NCI-H2029 (cell line): ENCODE data around the gene IFT81.
A peak's percentile ranks its signal among the peaks of the same experiment; 100 is the strongest.

ENCODE experiments used
- DNase-seq: peaks from one replicate; lab custom pipeline; 2025; lab: John Stamatoyannopoulos, UW

The IFT81 gene

DNA sequence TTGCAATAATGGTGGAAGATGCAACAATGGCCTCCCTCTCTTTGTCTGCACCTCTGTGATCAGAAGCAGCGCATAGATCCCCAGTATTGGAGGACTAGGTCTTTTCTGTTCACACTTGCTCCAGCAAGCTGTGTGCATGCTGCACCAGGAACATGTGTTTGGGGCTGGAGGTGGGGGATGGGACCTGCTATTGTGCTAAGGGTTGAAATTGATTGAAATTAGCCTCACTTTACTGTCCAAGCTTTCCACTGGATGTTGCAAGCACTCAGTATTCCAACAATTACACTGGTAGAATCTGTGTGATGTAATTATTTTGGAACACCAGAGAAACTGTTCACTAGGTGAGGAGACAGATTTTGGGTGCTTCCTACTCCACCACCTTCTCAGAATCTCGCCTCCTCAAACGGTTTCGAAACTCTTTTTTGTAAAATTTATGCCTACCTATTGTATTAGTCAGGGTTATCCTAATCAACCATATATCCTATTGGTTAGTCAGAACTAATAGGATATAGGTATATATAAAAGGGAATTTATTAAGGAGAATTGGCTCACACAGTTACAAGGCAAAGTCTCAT, 35.6 kb downstream of the IFT81 start:
- DNase-seq: no peak

DNA sequence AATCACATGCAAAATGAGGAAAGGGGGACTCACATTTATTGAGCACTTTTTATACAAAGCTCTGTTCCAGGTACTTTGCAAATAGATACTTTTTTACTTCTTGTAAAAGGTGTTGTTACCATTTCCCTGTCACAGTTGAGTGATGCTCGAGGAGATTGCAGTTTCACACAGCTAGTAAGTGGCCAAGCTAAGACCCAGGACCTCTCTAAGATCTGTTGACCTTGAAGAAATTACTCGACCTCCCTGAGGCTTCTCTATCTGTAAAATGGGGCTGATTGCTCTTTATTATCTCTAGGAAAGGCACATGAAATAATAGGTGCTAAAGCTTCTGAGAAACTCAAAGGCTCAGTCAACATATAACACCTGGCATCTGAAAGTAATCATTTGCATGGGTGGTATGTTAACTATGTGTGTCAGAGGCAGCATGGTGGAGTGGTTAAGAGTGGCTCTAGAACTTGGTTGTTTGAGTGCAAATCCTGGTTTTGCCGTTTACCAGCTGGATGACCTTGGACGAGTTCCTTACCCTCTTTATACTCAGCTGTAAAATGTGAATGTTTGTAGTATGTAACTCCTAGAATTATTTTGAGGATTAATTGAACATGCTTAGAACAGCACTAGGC, 41.5 kb downstream of the IFT81 start:
- no peak for DNase-seq

DNA sequence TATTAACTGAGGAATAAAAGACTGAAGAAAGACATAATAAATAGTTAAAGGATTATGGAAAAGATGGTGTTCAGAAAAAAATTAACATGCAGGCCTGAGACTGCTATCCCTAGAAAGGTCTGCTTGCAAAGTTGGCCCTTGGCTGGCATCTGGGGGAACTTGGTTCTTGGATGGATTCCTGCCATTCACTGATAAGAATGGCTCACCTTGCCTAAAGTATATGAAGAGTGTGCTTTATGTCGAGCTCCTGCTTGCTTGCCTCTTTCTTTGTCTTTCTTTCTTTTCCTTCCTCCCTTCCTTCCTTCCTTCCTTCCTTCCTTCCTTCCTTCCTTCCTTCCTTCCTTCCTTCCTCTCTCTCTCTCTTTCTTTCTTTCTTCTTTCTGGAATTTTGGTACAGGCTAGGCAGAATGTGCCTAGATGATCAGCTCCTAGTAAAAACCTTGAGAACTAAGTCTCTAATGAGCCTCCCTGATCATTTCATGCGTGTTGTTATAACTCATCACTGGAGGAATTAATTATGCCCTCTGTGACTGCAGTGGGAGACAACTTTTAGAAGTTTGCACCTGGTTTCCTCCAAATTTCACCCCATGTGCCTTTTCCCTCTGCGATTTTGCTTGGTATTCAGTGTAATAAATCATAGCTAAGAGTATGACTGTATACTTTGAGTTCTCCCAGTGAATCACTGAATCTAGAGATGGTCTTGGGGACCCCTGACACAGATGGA, 44.7 kb downstream of the IFT81 start:
- no peak for DNase-seq

DNA sequence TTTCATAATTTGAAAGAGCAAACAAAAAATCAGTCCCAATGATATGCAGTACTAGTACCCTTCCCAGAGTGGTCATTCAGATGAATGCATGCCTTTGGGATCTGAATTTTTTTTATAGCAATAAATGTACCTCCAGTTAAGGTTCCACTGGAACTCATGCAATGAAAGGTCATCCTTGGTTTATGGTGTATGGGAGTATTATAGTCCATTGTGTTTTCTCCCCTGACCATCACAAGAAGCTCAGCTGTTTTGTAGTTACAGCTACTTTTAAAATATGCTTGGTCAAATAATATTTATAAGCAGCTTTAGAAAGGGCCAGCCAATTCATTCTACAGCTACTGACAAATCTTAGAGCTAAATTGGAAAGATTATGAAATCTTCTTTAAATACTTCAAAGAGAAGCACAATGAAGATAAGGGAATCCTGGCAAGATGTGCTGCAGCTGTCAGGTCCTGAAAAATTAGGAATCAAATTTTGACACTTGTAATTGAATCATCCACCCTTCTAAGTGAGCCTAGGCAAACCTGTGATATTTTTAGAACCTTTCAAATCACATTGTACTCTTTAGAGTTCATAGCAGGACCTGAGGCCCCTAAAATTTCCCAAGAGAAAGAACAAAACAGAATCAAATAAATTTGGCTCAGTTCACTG, 46.5 kb downstream of the IFT81 start:
- DNase-seq: no peak

DNA sequence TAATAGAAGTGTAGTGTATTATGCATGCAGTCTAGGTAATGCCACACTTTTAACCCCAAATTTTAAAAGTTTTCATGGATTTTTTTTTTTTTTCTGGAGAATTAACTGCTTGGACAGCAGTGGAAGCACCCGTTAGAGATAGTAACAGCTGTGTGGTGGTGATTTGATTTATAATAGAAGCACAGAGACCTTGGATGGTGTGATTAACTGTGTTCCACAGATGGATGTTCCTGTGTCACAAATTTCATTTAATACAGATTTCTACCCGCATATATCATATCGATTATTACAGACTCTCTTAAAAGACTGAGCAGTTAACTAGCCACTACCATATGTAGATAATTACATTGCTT, 47.0 kb downstream of the IFT81 start:
- DNase-seq: no peak

DNA sequence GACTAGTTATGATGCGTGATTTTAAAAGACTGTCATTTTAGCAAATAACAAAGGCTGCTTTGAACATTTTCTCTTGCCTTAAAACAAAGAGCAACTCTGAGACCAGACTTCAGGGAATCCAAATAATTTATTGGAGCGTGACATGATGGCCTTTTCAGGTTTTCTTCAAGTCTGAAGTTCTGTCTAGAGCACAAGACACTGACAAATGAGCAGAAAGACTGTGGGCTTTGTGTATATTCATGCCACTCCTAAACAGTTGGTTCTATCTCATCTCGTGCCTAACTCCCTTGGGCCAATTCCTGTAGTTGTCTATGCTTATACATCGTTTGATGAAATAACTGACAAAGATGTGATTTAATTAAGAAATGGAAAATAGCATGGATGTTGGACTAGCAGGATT, 47.5 kb downstream of the IFT81 start:
- DNase-seq: no peak

DNA sequence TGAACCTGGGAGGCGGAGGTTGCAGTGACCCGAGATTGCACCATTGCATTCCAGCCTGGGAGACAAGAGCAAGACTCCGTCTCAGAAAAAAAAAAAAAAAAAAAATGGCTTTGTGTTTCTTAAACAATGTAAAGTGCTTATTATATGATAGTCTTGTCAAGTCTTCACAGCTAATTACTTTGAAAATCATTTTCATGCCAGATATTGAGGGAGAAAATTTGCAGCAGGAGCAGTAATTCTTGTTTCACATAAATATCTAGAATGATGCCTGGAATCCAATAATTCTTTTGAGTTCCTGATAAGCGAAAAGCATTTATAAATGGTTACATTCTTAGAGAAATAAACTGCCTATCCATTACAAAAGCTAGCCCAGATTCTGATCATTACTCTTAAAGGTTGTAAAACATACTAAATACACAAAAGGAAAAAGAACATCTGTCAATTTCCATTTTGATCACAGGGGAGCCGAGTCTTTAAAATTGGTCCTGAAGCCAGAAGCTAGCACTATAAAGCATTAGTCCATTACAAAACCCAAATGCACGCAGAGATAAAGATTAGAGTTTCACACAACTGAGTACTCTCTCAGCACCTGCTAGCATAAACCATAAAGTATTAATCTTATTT, 50.3 kb downstream of the IFT81 start:
- DNase-seq: no peak

DNA sequence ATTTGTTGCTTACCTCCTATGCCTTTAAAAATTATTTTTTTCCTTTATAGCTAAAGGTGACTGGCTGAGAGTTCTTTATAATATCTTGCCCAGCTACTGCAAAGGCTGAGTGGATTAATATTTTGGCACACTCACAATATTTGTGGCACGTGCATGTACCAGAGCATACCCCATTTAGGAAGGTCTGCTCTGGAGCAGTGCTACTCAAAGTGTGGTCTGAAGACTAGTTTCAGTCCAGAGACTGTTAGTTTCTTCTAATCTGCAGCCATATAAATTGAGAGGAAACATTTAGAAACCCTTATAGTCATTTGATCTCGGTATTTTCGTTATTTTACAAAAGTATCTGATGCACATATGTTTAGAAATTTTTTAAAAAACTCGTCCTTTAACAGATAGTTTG, 51.0 kb downstream of the IFT81 start:
- no peak for DNase-seq

DNA sequence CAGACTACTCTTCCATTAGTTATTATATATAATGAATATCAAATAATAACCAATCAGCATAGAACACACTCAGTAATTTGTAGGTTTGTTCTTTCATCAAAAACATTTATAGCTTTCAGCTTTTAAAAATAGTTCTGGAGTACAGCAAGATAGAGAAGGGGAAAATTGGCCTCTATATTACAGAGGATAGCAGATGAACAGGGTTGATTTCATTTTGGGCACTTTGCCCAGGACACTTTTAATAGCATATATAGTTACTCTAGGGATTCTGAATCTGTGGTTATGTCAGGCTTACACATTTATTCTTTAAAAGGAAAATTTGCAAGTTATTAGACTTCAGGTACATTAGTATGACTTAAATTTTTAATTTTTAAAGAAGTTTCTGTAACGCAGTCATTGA, 52.6 kb downstream of the IFT81 start:
- peak; percentile 4 for DNase-seq

DNA sequence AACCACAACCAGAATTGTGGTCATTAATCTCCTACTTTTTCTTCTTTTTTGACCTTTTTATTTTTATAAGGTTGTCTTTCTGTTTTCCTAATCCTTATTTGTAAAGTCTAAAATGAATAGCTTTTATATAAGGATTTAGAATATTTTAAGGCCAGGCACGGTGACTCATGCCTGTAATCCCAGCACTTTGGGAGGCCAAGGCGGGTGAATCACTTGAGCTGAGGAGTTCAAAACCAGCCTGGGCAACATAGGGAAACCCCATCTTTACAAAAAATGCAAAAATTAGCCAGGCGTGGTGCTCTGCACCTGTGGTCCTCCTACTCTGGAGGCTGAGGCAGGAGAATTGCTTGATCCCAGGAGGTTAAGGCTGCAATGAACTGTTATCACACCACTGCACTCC, 55.1 kb downstream of the IFT81 start:
- no peak for DNase-seq

DNA sequence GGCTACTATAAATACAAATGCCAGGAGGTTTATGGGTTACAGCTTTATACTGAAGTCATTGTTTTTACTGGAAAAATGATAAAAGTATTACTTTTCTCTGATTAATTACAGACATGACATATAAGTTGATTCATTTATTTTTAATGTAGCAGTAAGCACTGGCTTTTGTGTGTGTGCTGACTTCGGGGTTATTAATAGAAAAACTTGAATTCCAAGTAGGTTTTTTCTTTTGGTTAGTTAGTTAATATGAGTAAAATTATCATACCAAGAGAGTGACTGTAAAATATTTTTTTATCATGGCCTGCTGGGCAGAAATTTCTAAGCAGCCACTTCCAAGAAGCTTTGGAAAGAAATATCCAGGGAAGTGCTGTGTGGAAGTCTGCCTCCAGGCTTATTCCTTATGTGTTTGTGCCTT, 56.4 kb downstream of the IFT81 start:
- DNase-seq: no peak

DNA sequence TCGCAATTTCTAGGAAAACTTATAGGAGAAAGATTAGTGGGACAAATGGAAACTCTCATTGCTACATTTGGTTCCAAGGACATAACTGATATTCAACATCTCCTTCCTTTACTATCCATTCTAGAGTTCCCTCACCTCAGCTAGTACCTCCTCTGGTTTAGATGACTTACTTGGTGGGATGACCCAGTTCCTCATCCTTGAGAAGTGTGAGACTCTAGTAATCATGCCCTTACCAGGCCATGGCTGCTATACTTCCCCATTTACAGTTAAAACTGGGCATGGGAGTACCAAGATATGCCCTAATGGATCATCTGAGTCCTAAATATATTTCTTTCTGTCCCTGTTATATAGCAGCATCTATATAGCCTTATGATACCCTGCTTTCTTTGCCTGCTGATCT, 58.1 kb downstream of the IFT81 start:
- DNase-seq: no peak

DNA sequence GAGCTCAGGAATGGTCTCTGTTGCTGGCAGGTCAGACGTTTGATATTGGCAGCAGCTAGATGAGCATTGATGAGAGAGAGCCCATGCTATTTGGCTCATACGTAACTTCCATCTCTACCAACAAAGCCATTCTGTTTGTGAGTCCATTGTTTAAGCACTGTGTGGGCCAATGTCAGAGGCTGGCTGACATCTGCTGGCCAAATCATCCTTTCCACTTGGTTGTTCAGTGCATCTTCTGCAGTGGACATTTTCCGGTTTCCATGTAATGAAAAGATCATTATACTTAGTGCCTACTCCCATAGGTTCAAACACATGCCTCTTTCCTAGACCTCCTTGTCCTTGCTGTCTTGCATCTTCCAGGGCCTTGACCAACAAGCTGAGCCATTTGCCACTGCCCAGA, 59.2 kb downstream of the IFT81 start:
- no peak for DNase-seq

DNA sequence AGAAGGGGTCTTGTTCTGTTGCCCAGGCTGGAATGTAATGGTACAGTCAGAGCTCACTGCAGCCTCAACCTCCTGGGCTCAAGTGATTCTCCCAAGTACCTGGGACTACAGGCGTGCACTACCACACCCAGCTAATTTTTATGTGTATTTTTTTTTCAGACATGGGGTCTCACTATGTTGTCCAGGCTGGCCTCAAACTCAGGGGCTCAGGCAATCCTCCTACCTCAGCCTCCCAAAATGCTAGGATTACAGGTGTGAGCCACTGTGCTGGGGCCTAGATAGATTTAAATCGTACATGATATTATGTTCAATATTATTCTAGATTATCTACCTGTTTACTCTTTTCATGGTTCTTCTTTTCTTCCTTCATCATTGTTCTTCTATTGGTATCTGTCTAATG, 61.5 kb downstream of the IFT81 start:
- DNase-seq: no peak

DNA sequence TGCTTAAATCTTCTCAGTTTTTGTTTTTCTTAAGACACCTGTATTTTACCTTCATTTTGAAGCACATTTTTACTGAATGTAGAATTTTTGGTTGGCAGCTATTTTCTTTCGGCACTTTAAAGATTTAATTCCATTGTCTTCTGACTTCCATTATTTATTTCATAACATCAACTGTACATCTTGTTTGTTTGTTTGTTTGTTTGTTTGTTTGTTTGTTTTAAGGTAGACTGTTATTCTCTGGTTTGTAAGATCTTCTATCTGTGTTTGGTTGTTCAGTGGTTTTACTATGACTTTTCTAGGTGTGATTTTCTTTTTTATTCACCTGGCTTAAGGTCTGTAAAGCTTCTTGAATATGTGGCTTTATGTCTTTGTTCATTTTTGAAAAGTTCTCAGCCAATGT, 61.9 kb downstream of the IFT81 start:
- no peak for DNase-seq

DNA sequence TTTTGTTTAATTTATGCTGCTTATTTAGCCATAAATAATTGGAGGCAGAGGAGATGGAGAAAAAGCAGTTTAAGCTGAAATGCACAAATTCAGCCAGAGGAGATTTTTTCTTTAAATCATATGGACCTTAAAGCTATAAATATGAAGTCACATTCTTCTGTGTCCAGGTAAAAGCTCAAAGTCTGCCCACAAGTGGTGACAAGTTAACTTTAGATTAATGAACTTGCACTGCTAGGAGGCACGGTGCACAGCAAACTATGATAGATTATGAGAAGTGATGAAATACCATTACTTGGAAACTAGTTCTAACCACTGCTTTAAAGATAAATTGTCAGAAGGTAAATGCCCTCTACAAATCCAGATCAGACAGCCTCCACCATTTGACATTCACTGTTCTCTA, 69.0 kb downstream of the IFT81 start:
- DNase-seq: no peak

DNA sequence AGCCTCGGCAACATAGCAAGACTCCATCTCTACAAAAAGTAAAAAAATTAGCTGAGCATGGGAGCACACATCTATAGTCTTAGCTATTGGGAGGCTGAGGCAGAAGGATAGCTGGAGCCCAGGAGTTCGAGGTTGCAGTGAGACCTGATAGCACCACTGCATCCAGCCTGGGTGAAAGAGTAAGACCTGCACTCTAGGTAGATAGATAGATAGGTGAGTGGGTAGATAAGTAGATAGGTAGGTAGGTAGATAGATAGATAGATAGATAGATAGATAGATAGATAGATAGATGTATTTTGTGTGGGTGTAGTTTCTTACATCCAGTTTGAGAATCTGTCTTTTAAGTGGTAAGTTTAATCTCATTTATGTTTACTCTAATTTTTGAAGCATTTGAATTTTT, 72.8 kb downstream of the IFT81 start:
- no peak for DNase-seq

DNA sequence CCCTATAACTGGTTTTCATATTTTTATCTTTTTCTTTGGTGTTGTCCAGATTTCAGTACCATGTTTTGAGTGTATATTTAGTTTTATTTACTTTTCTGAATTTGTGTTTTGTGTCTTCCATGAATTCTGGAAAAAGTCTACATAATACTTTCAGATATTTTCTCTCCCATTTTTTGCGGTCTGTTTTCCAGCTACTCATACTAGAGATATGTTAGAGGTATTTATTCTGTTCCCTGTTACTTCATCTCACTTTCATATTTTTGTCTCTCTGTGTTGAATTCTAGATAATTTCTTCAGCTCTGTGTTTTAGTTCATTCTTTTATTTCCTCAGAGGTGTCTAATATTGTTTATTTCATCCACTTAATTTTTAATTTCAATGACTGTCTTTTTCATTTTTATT, 74.2 kb downstream of the IFT81 start:
- no peak for DNase-seq

DNA sequence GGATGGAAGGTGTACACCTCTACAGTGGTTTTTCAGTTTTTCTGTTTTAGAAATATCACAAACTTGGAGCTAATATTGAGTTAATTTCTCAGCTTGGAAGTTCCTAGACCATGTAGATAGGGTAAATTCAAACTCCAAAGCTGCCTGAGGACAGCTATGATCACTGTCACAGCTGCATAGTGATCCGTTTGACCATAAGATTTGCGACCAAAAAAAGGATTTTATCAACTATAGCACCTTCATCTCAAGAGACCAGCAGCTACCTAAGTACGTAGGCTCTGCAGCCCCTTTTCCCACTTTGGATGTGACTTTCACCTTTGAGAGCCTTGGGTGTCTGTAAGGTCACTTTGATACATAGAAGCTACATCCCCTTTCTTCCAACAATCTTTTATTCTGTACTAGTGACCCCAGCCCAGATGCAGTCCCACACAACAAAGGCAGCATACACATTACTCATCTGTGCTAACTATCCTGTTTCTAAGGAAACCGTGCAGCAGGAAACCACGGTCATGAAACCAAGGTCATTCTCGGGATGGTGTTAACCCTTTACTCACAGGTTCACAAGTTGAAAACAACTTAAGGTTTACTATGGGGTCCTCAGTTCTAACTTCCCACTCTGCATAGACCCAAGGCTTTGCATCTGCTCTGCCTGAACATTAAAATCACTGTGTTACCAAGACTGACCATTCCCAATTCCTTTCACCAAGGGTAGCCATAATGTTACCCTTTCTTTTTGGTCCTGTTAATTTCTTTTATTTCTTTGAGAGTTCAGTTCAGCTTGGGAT, 75.4 kb downstream of the IFT81 start:
- no peak for DNase-seq

DNA sequence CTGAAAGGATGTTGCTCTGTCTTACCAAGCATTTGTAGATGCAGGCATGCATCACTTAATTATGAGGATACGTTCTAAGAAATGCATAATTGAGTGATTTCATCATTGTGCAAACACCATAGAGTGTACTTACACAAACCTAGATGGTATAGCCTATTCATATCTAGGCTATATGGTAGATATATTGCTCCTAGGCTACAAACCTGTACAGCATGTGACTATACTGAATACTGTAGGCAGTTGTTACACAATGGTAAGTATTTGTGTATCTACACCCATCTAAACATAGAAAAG, 75.9 kb downstream of the IFT81 start:
- DNase-seq: no peak

DNA sequence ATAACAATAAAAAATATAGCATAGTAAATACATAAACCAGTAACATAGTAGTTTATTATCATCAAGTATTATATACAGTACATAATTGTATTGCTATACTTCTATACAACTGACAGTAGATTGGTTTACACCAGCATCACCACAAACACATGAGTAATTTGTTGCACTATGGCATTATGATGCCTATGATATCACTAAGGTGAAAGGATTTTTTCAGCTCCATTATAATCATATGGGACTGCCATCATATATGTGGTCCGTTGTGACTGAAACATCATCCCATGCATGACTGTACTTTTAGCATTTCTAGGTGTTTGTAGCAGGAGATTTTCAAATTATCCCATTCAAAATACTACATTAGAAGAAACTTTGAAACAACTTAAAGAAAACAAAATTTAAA, 77.8 kb downstream of the IFT81 start:
- DNase-seq: no peak

DNA sequence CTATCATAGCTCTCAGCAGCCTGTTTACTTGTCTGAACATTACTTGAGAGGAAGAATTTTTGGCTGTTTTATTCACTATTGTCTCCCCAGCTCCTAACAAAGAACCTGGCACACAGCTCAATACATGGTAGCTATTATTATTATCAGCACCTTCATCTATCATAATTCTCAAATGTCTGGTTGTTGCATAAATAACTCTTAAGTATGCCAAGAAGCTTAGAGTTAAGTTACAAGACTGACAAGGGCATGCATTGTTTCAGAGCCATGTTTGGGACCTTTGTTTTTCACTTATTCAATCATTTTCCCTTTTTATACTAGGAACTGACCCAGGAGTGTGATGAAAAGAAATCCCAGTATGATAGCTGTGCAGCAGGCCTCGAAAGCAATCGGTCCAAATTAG, 79.4 kb downstream of the IFT81 start:
- no peak for DNase-seq
